KBM-7 (cell line): Measurements from ENCODE around the gene CHID1.

ENCODE experiments used
- DNase-seq: peaks from one replicate; pipeline ENCODE4 v3.0.0-alpha.2; 2015
- in situ Hi-C: fragments of 300-500 bp; cut with MboI; formaldehyde crosslinking; loops from 2 replicates; pipeline ENCODE4 v1.14.3; 2020; ENCODE audit warnings: low sequenced_read_pairs, low pct_unique_long_range_greater_than_20kb, mixed read lengths

Gene CHID1

GRCh38 chr11:869399-870126 is 41.0 kb downstream of the CHID1 start:
- DNase-seq: no peak
- in situ Hi-C loops: no loop called here

DNA sequence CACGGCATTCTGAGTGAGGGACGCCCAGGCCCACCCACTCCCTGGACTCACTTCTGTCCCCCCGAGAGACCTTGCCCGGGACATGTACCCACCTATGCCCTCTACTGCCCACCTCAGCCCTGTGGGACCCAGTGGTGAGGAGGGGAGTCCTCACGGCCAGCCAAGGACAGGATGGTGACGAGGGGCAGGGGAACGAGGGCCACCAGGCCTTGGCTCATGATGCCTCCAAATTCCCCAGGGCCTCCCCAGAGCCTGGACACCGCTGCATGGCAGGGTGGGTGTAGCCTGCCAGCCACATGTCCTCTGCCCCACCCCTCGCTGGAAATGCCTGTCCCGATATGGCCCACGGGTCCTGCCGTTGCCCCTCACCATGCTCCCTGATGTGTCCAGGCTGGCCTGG is 41.8 kb downstream of the CHID1 start:
- DNase-seq: no peak
- in situ Hi-C loops: no loop called here

- DNase-seq: no peak
- in situ Hi-C loops: no loop called here
Observed at GRCh38 chr11:868394-868793, 42.2 kb downstream of the CHID1 start.

DNA sequence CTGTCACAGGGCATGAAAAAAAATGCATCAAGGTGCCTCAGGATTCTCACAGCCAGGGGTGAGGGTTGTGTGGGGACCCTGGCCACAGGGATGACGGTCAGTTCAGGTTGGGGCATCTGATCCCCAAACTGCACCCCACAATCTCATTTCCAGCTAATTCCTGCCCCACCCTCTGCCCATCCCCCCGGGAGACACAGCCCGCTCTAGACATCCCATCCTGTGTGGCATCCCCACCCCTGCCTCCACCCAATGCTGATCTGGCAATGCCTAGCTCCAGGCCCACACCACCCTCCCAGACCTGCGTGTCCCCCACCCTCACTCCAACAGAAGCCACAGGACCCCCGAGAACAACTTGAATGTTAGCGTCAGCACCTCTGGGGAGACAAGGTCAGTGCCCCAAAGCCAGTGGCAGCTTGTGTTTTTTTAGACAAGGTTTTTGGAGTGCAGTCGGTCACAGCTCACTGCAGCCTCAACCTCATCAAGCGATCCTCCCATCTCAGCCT is 42.7 kb downstream of the CHID1 start:
- DNase-seq: no peak
- in situ Hi-C loops: no loop called here

DNA sequence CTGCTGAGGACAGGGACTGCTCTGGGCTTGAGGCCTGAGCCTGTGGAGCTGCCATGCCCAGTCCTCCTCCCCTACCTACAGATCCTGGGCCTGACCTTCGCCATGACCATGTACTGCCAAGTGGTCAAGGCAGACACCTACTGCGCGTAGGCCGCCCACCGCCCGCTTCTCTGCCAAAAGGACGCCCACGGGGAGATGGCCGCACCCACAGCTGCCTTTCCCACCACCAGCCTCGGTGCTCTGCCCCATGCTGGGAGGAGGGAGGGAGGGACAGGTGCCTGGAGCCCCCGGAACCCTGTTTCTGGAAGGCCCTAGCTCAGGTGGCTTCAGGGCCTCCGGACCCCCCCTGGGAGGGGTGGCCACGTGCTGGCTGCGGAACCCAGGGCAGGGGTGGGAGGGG is 44.1 kb downstream of the CHID1 start:
- in situ Hi-C loops: no loop called here

GRCh38 chr11:865462-866430 is 44.9 kb downstream of the CHID1 start:
- in situ Hi-C loops: no loop called here
- no peak for DNase-seq

More for the DNA sequence above, 44.1 kb downstream of the CHID1 start:
- no peak for DNase-seq

DNA sequence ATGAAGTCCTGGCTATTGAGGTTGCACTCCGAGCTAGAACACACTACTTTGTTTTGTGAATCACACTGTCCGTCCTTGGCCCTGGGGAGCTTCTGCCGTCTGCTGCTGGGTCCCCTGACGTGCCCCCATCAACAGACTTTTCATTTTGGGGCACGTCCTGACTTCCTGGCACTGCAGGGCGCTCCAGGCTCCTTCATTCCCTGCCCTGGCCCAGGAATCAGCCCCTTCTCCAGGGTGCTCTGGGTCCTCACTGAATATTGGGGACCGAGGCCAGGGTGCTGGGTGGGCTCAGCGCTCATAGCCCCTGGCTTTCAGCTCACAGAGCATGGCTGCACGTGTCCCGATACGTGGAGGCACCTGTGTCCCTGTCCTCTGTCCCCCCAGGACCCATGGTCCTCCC is 45.7 kb downstream of the CHID1 start:
- DNase-seq: no peak
- in situ Hi-C loops: no loop called here

- DNase-seq: no peak
- in situ Hi-C loops: no loop called here
Observed at GRCh38 chr11:863910-864827, 46.4 kb downstream of the CHID1 start.

DNA sequence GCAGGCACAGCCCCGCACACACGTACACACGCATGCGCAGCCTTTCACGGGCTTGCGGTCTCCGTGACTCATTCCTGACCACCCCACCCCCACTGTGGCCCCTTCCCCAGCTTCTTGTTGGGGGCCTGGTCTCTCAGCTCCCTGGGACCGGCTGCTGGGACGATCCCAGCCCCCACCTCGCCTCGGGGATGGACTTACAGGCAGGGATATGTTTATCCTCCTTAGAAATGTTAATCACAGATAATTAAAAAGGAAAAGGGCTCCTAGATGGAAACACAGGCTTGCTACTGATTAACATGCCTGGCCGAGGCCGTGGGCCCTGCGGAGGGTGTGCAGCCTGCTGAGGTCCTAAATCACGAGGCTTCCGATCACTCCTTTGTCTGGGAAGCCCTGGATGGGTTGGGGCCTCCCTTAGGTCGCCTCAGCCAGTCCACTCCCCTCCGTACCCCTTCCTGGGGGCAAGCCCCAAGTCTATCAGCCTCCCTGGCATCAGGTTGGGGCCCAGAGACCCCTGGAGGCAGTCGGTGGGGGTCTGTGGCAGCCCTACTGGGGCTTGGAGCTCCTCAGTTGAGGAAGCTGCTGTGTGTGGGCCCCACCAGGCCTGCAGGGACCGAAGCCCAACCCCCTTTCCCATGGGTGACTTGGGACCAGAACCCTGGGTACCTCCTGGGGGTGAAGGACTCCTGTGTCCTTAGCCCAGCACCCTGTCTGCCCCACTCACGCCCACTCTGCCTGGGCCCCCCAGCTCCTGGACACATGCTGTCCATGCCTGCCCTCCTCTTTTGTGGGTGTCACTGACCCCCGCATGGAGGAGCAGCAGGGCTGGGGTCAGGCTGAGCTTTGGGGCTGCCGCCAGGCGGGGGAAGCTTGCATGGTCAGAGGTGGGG is 47.3 kb downstream of the CHID1 start:
- in situ Hi-C loops: no loop called here
- no peak for DNase-seq

DNA sequence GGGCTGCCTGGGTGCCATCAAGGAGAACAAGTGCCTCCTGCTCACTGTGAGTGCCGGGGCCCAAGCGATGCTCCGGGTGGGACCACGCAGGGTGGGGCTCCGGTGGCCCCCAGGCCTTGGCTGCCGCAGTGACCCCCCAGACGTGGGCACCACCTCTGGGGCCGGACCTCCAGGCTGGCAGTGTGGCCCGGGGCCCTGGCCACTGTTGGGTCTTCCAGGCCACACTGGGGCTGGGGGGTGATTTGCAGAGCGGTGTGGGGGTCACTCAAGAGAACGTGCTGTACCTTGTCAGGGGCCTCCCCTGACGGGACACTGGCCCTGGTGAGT is 48.0 kb downstream of the CHID1 start:
- no peak for DNase-seq
- in situ Hi-C loops: no loop called here

DNA sequence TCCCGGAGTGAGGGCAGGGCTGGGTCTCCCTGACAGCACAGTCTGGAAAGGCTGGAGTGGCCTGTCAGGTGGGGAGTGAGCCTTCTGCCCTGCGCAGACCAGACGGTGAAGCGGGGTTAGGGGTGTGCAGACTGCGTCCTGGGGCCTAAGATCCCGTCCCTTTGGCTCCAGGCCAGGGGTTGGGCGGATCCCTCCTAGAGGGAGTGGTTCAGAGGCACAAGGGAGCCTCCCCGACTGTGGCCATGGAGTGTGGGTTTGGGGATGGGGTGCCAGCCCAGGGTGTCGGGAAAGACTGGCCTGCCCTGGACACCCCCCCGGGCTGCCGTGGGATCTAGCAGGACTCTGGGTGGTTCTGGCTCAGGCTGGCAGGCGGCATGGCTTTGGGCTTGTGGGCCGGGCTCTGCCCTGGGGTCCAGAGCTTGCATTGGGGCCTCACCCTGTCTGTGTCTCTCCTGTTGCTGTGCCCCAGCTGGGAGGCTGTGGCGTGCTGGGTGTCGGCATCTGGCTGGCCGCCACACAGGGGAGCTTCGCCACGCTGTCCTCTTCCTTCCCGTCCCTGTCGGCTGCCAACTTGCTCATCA is 48.4 kb downstream of the CHID1 start:
- in situ Hi-C loops: no loop called here
- no peak for DNase-seq

DNA sequence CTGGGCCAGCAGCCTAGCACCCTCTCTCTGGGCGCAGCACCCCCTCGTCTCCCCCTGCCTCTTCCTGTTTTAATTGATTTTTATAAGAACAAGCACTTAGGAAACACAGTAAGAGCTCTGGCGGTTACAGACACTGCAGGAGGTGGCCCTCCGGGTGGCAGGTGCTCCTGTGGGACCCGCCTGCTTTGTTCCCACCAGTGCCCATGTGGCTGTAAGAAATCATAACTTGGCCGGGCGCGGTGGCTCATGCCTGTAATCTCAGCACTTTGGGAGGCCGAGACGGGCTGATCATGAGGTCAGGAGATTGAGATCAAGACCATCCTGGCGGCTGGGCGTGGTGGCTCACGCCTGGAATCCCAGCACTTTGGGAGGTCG is 49.5 kb downstream of the CHID1 start:
- no peak for DNase-seq

DNA sequence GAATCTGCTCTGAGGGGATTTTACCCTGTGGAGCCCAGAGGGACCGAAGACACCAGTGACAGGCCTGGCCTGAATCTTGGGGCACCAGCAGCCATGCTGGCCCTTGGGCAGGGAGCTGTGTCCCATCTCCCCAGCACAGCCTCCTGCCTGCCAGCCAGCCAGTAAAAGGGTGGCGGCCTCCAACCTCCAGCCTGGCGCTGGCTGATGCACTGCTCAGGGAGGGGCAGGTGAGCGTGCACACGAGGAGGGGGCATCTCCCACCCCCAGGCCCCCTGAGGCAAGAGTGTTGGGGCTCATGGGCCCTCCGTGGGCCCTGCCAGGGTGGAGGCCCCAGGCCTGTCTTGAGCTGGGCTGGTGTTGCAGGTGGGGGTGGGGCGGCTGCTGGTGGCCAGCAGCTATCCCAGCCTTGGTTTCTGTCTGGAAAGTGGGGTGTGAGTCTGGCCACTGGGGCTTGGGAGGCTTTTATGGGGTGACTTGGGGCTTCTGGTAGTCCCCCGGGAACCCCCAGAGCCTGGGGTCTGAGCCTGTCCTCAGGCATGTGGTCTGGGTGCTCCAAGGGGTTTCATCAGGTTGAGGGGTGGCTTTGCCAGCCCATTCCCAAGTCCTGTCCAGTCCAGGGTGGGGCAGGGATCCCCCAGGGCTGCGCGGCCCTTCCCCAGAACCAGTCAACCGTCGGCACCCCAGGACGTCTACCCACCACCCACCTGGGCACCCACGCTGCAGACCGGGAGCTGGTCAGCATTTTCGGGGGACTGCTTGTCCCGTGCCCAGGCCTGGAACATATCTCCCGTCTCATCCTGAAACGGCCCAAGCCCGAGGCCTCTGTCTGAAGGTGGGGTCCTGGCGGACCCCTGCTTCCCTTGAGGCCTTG is 50.1 kb downstream of the CHID1 start:
- in situ Hi-C loops: no loop called here
- DNase-seq: no peak

More for the DNA sequence above, 49.5 kb downstream of the CHID1 start:
- in situ Hi-C loops: no loop called here

DNA sequence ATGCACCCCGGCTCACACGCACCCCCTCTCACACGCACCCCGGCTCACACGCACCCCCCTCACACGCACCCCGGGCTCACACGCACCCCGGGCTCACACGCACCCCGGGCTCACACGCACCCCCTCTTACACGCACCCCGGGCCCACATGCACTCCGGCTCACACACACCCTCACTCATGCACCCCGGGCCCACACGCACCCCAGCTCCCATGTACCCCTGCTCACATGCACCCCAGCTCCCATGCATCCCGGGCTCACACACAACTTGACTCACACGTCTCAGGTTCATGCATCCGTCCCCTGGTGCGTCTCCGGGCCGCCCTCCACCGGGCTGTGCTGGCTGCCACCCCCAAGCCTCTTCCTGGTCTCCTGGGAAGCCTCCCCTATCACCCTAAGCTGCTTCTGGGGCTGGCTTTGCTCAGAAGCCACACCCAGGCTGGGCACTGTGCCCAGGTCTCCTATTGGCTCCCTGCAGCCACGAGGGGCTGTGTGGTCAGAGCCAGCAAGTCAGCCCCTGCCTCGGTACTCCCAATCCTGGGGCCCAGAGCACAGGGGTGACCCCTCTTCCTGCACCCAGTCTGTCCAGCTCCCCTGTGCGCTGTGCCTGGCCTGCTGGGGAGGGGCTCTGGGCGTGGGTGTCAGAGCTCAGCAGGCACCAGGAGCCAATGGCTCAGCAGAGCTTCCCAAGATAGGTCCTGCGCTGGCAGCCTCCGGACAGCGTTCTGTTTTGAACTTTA is 51.0 kb downstream of the CHID1 start:
- DNase-seq: no peak
- in situ Hi-C loops: no loop called here

DNA sequence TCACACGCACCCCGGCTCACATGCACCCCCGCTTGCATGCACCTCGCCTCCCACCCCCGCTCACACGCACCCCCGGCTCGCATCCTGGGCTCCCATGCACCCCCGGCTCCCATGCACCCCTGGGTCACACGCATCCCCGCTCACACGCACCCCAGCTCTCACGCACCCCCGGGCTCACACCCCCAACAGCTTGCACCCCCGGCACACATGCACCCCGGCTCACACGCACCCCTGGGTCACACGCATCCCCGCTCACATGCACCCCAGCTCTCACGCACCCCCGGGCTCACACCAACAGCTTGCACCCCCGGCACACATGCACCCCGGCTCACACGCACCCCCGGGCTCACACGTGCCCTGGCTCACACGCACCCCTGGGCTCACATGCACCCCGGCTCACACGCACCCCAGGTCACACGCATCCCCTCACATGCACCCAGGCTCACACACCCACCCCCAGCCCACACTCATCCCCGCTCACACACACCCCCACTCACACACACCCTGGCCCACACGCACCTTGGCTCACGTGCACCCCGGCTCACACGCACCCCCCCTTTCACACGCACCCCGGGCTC is 51.8 kb downstream of the CHID1 start:
- no peak for DNase-seq
- in situ Hi-C loops: no loop called here

- no peak for DNase-seq
- in situ Hi-C loops: no loop called here
Observed at GRCh38 chr11:858053-858761, 52.4 kb downstream of the CHID1 start.
